Measurements from ENCODE around the gene CASQ1.

Gene CASQ1

GRCh38 chr1:160238408-160238807, 48.0 kb downstream of the CASQ1 start:
- ATAC-seq = no peak
- TF ChIP-seq ZNF70 (CRISPR knock-in tag; IDR thresholded peaks at IDR 0.05) = no peak
- TF ChIP-seq OSR1 (CRISPR knock-in tag; IDR thresholded peaks at IDR 0.05) = no peak
- TF ChIP-seq ZFP3 (CRISPR knock-in tag; IDR thresholded peaks at IDR 0.05) = no peak
- no peak for TF ChIP-seq ZFP30 (CRISPR knock-in tag; IDR thresholded peaks at IDR 0.05)
- TF ChIP-seq ZNF565 (CRISPR knock-in tag; conservative IDR thresholded peaks at IDR 0.05; ENCODE audit: low read depth) = no peak
- TF ChIP-seq TCF4 (CRISPR knock-in tag; IDR thresholded peaks at IDR 0.05; ENCODE audit: borderline replicate concordance) = no peak
- TF ChIP-seq, protein P1, sequence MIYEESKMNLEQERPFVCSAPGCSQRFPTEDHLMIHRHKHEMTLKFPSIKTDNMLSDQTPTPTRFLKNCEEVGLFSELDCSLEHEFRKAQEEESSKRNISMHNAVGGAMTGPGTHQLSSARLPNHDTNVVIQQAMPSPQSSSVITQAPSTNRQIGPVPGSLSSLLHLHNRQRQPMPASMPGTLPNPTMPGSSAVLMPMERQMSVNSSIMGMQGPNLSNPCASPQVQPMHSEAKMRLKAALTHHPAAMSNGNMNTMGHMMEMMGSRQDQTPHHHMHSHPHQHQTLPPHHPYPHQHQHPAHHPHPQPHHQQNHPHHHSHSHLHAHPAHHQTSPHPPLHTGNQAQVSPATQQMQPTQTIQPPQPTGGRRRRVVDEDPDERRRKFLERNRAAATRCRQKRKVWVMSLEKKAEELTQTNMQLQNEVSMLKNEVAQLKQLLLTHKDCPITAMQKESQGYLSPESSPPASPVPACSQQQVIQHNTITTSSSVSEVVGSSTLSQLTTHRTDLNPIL (CRISPR knock-in tag; IDR thresholded peaks at IDR 0.05; ENCODE audit: low read depth) = no peak
- TF ChIP-seq RARB (CRISPR knock-in tag; IDR thresholded peaks at IDR 0.05) = no peak
- TF ChIP-seq ESRRG (CRISPR knock-in tag; IDR thresholded peaks at IDR 0.05) = no peak
- no peak for TF ChIP-seq ARNTL (CRISPR knock-in tag; IDR thresholded peaks at IDR 0.05; ENCODE audit: borderline replicate concordance, low read depth)
- no peak for TF ChIP-seq TOX (CRISPR knock-in tag; IDR thresholded peaks at IDR 0.05; ENCODE audit: borderline replicate concordance)

DNA sequence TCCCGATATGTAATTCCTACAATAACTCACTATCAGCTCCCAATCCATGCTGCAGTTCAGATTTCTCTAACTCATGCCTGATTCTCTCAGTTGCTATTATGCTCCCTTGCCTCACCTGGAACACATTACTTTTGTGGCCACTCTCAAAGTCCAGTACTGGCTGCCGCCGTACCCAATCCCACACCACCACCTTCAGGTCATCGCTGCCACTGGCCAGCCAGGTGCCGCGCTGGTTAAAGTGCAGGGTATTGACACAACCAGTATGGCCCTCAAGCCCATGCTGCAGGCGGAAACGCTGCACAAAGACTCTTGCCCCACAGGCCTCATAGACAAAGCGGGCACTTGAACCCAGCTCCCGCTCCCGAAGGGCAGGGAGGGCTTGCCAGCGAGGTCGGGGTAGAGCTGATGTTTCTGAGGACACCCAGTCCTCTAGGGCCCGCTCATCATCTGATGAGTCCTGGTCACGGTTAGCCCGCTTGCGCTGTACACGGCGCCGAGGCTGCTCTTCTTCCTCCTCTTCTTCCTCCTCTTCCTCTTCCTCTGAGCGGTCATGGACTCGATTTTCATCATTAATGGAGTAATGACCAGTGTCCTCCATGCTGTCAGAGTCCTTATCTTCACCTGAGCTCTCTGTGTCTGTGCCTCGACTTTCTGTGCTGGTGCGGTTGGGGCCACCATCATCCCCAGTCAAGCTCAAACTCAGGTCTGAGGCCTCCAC, 49.4 kb downstream of the CASQ1 start:
- ATAC-seq = no peak
- TF ChIP-seq ZNF565 (CRISPR knock-in tag; conservative IDR thresholded peaks at IDR 0.05; ENCODE audit: low read depth) = no peak
- no peak for TF ChIP-seq ZFP30 (CRISPR knock-in tag; IDR thresholded peaks at IDR 0.05)
- TF ChIP-seq CSRNP3 (CRISPR knock-in tag; IDR thresholded peaks at IDR 0.05) = no peak
- TF ChIP-seq, protein P2, sequence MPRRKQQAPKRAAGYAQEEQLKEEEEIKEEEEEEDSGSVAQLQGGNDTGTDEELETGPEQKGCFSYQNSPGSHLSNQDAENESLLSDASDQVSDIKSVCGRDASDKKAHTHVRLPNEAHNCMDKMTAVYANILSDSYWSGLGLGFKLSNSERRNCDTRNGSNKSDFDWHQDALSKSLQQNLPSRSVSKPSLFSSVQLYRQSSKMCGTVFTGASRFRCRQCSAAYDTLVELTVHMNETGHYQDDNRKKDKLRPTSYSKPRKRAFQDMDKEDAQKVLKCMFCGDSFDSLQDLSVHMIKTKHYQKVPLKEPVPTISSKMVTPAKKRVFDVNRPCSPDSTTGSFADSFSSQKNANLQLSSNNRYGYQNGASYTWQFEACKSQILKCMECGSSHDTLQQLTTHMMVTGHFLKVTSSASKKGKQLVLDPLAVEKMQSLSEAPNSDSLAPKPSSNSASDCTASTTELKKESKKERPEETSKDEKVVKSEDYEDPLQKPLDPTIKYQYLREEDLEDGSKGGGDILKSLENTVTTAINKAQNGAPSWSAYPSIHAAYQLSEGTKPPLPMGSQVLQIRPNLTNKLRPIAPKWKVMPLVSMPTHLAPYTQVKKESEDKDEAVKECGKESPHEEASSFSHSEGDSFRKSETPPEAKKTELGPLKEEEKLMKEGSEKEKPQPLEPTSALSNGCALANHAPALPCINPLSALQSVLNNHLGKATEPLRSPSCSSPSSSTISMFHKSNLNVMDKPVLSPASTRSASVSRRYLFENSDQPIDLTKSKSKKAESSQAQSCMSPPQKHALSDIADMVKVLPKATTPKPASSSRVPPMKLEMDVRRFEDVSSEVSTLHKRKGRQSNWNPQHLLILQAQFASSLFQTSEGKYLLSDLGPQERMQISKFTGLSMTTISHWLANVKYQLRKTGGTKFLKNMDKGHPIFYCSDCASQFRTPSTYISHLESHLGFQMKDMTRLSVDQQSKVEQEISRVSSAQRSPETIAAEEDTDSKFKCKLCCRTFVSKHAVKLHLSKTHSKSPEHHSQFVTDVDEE (CRISPR knock-in tag; IDR thresholded peaks at IDR 0.05) = no peak
- TF ChIP-seq BACH2 (CRISPR knock-in tag; IDR thresholded peaks at IDR 0.05; ENCODE audit: borderline replicate concordance) = no peak
- no peak for TF ChIP-seq RARB (CRISPR knock-in tag; IDR thresholded peaks at IDR 0.05)
- TF ChIP-seq OSR1 (CRISPR knock-in tag; IDR thresholded peaks at IDR 0.05) = no peak
- TF ChIP-seq, protein P1 (CRISPR knock-in tag; IDR thresholded peaks at IDR 0.05; ENCODE audit: low read depth) = no peak
- TF ChIP-seq TCF4 (CRISPR knock-in tag; IDR thresholded peaks at IDR 0.05; ENCODE audit: borderline replicate concordance) = no peak
- TF ChIP-seq ZNF70 (CRISPR knock-in tag; IDR thresholded peaks at IDR 0.05) = no peak
- no peak for TF ChIP-seq PPARA (CRISPR knock-in tag; IDR thresholded peaks at IDR 0.05; ENCODE audit: borderline replicate concordance)
- no peak for TF ChIP-seq GLIS3 (CRISPR knock-in tag; IDR thresholded peaks at IDR 0.05)
- TF ChIP-seq ZNF8 (CRISPR knock-in tag; IDR thresholded peaks at IDR 0.05) = no peak
- TF ChIP-seq ARNTL (CRISPR knock-in tag; IDR thresholded peaks at IDR 0.05; ENCODE audit: borderline replicate concordance, low read depth) = no peak
- no peak for TF ChIP-seq TOX (CRISPR knock-in tag; IDR thresholded peaks at IDR 0.05; ENCODE audit: borderline replicate concordance)
- TF ChIP-seq, protein P3, sequence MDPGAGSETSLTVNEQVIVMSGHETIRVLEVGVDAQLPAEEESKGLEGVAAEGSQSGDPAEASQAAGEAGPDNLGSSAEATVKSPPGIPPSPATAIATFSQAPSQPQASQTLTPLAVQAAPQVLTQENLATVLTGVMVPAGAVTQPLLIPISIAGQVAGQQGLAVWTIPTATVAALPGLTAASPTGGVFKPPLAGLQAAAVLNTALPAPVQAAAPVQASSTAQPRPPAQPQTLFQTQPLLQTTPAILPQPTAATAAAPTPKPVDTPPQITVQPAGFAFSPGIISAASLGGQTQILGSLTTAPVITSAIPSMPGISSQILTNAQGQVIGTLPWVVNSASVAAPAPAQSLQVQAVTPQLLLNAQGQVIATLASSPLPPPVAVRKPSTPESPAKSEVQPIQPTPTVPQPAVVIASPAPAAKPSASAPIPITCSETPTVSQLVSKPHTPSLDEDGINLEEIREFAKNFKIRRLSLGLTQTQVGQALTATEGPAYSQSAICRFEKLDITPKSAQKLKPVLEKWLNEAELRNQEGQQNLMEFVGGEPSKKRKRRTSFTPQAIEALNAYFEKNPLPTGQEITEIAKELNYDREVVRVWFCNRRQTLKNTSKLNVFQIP (CRISPR knock-in tag; IDR thresholded peaks at IDR 0.05; ENCODE audit: borderline replicate concordance, low read depth) = no peak
- TF ChIP-seq ZFP3 (CRISPR knock-in tag; IDR thresholded peaks at IDR 0.05) = no peak

DNA sequence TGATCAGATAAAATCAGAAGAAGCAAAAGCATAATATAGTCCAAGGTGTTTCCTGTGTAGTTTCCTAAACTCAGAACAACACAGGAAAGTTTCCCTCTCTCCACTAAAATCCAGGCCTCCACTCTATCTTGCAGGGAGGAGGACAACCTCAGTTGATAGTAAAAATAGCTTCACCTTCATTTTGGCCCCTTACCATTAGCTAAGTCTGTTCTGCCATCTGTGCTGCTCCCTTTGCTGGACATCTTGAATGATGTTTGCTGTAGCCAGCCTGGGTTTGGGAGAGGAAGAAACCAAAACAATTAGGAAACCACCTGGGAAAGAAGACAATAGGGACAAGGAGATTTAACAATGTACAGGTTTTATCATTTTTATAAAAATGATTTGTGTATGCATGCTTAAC, 53.4 kb downstream of the CASQ1 start:
- ATAC-seq = no peak

More for the DNA sequence above, 53.4 kb downstream of the CASQ1 start:
- TF ChIP-seq OSR1 (CRISPR knock-in tag; IDR thresholded peaks at IDR 0.05) = no peak
- TF ChIP-seq PPARA (CRISPR knock-in tag; IDR thresholded peaks at IDR 0.05; ENCODE audit: borderline replicate concordance) = no peak
- no peak for TF ChIP-seq ZC3H10 (CRISPR knock-in tag; IDR thresholded peaks at IDR 0.05)
- TF ChIP-seq TCF4 (CRISPR knock-in tag; IDR thresholded peaks at IDR 0.05; ENCODE audit: borderline replicate concordance) = no peak
- TF ChIP-seq ARNTL (CRISPR knock-in tag; IDR thresholded peaks at IDR 0.05; ENCODE audit: borderline replicate concordance, low read depth) = no peak
- no peak for TF ChIP-seq ESRRG (CRISPR knock-in tag; IDR thresholded peaks at IDR 0.05)
- TF ChIP-seq SNAI2 (CRISPR knock-in tag; IDR thresholded peaks at IDR 0.05) = no peak
- TF ChIP-seq, protein P3 (CRISPR knock-in tag; IDR thresholded peaks at IDR 0.05; ENCODE audit: borderline replicate concordance, low read depth) = no peak
- no peak for TF ChIP-seq RARB (CRISPR knock-in tag; IDR thresholded peaks at IDR 0.05)
- no peak for TF ChIP-seq CSRNP3 (CRISPR knock-in tag; IDR thresholded peaks at IDR 0.05)
- no peak for TF ChIP-seq GLIS3 (CRISPR knock-in tag; IDR thresholded peaks at IDR 0.05)
- TF ChIP-seq, protein P1 (CRISPR knock-in tag; IDR thresholded peaks at IDR 0.05; ENCODE audit: low read depth) = no peak
- no peak for TF ChIP-seq CSDC2 (CRISPR knock-in tag; IDR thresholded peaks at IDR 0.05)

All from SK-N-SH treated with all-trans-retinoic acid at 6 μM for 48 hours (cell line).